Breast epithelium (tissue), 3 donors: ENCODE measurements around the gene PTPRN2.

Experiments used
- POLR2A ChIP-seq: fragments of 450-650 bp; IDR thresholded peaks from one replicate; pipeline ENCODE4 v1.6.1; 2016; ENCODE audit warnings: antibody characterized with exemption, mild to moderate bottlenecking, moderate library complexity
- POLR2AphosphoS5 ChIP-seq, 3 donors: sonication (generic); formaldehyde crosslinking; IDR thresholded peaks; one replicate each; pipeline ENCODE4 v1.6.1; 2017; ENCODE audit warnings: antibody characterized with exemption in 3 of 3
- TF ChIP-seq, protein P1 (sequence below), 3 donors: fragments of 450-650 bp; IDR thresholded peaks; one replicate each; pipeline ENCODE4 v1.5.1; 2016 to 2017; ENCODE audit warnings: antibody characterized with exemption in 3 of 3, mild to moderate bottlenecking in 3 of 3, moderate library complexity in 3 of 3

DNA sequence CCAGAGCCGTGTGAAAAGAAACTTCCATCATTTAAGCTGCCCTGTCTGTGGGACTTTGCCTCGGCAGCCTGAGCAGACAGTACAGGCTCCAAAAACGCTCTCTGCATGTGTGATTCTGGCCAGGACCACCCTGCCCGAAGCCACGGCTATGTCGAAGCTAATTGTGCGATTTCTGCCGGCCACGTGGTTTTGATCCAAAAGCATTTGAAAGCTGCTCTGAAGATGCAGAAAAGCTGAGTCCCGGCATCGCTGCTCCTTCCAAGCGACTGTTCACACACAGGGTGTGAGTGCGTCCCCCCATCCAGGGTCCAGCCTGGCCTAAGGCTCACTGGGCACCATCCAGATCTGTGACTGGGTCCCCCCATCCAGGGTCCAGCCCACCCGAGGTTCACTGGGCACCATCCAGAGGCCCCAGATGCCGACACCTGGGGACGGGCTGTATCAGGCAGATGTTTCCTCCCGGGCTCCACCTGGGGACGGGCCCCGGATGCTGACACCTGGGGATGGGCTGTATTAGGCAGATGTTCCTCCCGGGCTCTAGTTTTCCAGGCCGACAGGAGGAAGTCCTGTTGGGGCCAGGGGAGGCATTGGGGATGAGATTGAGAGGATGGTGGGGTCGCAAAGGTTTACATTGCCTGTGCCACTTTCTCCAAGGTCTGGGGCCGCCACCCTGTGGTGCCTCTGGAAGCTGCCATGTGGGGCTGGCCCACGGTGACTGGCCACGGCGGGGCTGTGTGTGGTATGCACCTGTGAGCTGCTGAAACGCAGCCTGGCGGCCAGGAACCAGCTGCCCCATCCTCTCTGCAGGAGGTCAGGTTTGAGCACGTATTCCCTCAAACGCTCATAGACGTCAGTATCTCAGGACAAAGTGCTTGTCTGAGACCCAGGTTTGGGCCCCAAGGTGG, 723.5 kb downstream of the PTPRN2 start:
- TF ChIP-seq POLR2A (no peak), POLR2AphosphoS5 (IDR thresholded peaks at IDR 0.05) (no peak)
- TF ChIP-seq, protein P1, sequence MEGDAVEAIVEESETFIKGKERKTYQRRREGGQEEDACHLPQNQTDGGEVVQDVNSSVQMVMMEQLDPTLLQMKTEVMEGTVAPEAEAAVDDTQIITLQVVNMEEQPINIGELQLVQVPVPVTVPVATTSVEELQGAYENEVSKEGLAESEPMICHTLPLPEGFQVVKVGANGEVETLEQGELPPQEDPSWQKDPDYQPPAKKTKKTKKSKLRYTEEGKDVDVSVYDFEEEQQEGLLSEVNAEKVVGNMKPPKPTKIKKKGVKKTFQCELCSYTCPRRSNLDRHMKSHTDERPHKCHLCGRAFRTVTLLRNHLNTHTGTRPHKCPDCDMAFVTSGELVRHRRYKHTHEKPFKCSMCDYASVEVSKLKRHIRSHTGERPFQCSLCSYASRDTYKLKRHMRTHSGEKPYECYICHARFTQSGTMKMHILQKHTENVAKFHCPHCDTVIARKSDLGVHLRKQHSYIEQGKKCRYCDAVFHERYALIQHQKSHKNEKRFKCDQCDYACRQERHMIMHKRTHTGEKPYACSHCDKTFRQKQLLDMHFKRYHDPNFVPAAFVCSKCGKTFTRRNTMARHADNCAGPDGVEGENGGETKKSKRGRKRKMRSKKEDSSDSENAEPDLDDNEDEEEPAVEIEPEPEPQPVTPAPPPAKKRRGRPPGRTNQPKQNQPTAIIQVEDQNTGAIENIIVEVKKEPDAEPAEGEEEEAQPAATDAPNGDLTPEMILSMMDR (IDR thresholded peaks at IDR 0.05) = no peak
